Tongue (tissue), 2 donors: ENCODE measurements around the gene ELOVL2. TPM values are rescaled to one million over a fixed set of nuclear protein-coding genes. Genes with fewer than 3 reads are reported as not detected.
A peak's percentile ranks its signal among the peaks of the same experiment; 100 is the strongest.

Source experiments
- DNase-seq: peaks from one replicate; pipeline ENCODE4 v3.0.0-alpha.2; 2015
- total RNA-seq: library from RNA; depleted of rRNA; stranded (reverse); fragments of >200 nt; gene quantifications from one replicate; pipeline ENCODE4 v1.2.3, GENCODE V29; 2014

ELOVL2 gene
- total RNA-seq, 1 donor from 2014 or later = 1.4 TPM

- DNase-seq = no peak
Measured at GRCh38 chr6:11056871-11057270, 12.8 kb upstream of the ELOVL2 start.

- DNase-seq = no peak
Measured at GRCh38 chr6:11055127-11055627, 11.1 kb upstream of the ELOVL2 start.

GRCh38 chr6:11054722-11055121, 10.6 kb upstream of the ELOVL2 start:
- DNase-seq = no peak

- DNase-seq = no peak
Measured at GRCh38 chr6:11053307-11053706, 9.2 kb upstream of the ELOVL2 start.

GRCh38 chr6:11050731-11051130, 6.6 kb upstream of the ELOVL2 start:
- no peak for DNase-seq

GRCh38 chr6:11044712-11045167, 635 bp upstream of the ELOVL2 start:
- no peak for DNase-seq

GRCh38 chr6:11043378-11043960, 636 bp downstream of the ELOVL2 start:
- peak; percentile 32 for DNase-seq

GRCh38 chr6:11042750-11043377, 1.2 kb downstream of the ELOVL2 start:
- DNase-seq = no peak

- no peak for DNase-seq
Measured at GRCh38 chr6:11042025-11042749, 1.9 kb downstream of the ELOVL2 start.

GRCh38 chr6:11040134-11040533, 4.0 kb downstream of the ELOVL2 start:
- no peak for DNase-seq

GRCh38 chr6:11039040-11039439, 5.1 kb downstream of the ELOVL2 start:
- DNase-seq = no peak

- no peak for DNase-seq
Measured at GRCh38 chr6:11036977-11037430, 7.1 kb downstream of the ELOVL2 start.

GRCh38 chr6:11036351-11036740, 7.8 kb downstream of the ELOVL2 start:
- no peak for DNase-seq

- DNase-seq = no peak
Measured at GRCh38 chr6:11035616-11036350, 8.3 kb downstream of the ELOVL2 start.

- DNase-seq = no peak
Measured at GRCh38 chr6:11033825-11034224, 10.3 kb downstream of the ELOVL2 start.

- DNase-seq = no peak
Measured at GRCh38 chr6:11030904-11031303, 13.2 kb downstream of the ELOVL2 start.

GRCh38 chr6:11028959-11029358, 15.1 kb downstream of the ELOVL2 start:
- no peak for DNase-seq

- no peak for DNase-seq
Measured at GRCh38 chr6:11027565-11028110, 16.5 kb downstream of the ELOVL2 start.

- no peak for DNase-seq
Measured at GRCh38 chr6:11025921-11026635, 18.0 kb downstream of the ELOVL2 start.

GRCh38 chr6:11025130-11025529, 19.0 kb downstream of the ELOVL2 start:
- no peak for DNase-seq

- no peak for DNase-seq
Measured at GRCh38 chr6:11023032-11023431, 21.1 kb downstream of the ELOVL2 start.

GRCh38 chr6:11021714-11022113, 22.4 kb downstream of the ELOVL2 start:
- DNase-seq = no peak
